Stimulated activated CD8-positive, alpha-beta memory T cell treated with anti-CD3 and anti-CD28 coated beads, Interleukin-7, amount 100 ng/mL, for 1 hour (primary cell): ENCODE measurements around the gene NME4.
"Not testable (repeated sequence)": the region's sequence is repeated elsewhere in the genome, so short reads cannot be mapped to it uniquely, and the experiment has no call there.

Experiments used
- DNase-seq, 2 donors: peaks; one replicate each; pipeline ENCODE4 v3.0.0-alpha.2; 2020; ENCODE audit warnings: low read depth in 2 of 2

The NME4 gene

DNA sequence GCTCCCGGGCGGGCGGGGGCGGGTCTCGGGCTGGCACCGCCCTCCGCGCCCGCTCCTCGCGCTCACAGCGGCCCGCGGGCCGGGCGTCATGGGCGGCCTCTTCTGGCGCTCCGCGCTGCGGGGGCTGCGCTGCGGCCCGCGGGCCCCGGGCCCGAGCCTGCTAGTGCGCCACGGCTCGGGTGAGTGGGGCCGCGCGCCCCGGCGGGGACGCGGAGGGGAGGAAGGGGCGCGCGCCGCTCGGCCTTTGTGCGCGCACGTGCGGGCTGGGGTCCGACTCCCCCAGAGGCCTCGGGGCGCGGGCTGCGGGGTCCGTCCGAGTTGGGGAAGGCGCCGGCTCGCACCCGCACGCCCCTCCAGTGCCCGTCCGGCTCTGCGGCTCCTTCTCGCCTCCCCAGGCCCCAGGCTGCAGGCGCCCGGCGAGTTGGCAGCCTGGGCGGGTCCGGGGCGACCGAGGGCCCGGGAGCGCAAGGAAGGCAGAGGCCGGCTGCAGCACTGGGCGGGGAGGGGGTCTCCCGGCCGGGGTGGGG lies at the start of gene NME4:
Gene NME4, plus strand, starts transcription at position 65 of the 527 bp plus-strand sequence. Its CDS starts 24 bp downstream, at position 89.
- no peak for DNase-seq

DNA sequence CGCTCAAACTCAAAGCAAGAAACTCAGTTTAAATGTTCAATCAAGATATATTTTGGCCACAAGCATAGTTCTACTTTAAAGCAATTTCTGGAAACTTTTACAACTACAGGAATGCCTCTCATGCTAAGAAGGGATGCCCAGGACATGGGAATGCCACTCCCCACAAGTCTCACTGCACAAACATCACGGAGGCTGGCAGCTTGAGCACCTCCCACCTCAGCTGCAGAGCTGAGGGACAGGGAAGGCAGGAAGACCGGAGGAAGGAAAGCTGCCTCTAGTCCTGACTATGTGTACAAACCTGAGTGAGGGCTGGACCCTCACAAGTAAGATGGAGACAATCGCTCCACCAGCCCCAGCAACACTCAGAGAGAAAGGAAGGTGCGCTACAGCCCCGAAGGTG lies 49.8 kb upstream of the NME4 start:
- DNase-seq, result no peak

DNA sequence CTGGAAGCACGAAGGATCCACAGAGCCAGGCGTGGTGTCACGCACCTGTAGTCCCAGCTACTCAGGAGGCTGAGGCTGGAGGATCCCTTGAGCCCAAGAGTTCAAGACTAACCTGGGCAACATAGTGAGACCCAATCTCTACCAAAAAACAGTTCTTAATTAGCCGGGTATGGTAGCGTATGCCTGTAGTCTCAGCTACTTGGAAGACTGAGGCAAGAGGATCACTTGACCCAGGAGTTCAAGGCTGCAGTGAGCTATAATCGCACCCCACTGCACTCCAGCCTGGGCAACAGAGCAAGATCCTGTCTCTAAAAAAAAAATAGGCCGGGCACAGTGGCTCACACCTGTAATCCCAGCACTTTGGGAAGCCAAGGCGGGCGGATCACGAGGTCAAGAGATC lies 48.5 kb upstream of the NME4 start:
- not testable (repeated sequence) for DNase-seq

DNA sequence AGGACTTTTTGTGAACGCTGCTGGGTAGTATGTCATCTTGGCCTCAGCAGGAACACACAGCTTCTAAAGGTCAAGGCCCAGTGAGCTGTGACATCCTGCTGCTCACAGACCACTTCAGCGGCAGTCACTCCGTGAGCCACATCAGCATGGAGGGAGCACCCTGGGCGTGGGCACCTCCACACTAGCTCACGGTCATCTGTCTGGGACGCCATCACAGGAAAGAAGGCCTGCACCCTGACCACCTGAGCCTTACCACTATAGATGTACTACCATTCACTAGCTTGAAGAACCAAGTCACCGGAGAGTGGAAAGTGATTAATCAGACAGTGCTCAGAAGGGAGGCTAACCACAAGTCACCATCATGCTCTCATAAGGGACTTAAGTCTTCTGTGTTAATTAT lies 47.8 kb upstream of the NME4 start:
- DNase-seq, result no peak

DNA sequence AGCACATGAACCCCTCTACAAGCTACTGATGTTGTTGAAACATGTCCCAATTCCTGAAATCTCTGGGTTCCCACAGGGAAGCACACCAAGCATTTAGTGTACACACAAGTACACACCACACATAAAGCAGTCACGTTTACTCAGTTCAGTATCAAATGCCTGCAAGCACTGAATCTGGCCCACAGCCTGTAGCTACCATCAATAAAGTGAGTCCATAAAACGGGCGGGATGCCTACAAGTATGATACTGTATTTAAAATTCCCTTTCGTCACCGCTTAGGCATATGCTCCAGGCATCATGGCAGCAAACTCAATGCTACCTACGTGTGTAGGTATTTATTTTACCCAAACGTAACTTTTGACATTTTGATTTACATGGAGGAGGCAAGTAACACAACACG lies 46.8 kb upstream of the NME4 start:
- no peak for DNase-seq

DNA sequence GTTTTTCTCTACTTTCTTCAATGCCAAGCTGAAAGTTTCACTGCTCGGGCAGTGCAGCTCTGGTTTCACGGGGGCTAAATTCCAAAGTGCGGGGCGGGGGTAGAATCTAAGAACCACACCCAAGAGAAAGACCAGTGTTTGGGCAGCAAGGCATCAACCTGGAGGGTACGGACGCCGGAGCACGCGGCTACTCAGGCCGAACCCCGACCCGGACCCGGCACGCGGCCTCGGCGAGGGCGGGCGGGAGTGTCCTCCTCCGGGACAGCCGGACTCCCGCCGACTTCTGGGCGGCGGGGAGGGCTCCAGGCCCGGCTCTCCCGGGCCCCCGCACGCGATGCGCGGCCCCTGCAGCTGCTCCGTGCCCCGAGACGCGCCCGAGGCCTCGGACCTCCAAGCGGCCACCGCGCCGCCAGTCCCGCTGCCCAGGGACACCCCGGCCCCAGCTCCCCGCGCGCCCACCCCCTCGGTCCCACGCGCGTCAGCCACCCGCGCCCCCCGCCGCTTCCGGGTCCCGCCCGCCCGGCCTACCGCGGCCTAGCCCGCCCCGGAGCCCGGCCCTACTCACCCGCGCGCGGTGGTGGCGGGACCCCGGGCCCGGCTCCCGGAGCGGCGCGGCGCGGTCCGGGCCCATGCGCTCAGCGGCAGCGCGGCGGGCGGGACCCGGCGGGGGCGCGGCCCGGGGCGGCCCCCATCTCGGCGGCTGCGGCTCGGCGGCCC lies 45.0 kb upstream of the NME4 start:
- no peak for DNase-seq

DNA sequence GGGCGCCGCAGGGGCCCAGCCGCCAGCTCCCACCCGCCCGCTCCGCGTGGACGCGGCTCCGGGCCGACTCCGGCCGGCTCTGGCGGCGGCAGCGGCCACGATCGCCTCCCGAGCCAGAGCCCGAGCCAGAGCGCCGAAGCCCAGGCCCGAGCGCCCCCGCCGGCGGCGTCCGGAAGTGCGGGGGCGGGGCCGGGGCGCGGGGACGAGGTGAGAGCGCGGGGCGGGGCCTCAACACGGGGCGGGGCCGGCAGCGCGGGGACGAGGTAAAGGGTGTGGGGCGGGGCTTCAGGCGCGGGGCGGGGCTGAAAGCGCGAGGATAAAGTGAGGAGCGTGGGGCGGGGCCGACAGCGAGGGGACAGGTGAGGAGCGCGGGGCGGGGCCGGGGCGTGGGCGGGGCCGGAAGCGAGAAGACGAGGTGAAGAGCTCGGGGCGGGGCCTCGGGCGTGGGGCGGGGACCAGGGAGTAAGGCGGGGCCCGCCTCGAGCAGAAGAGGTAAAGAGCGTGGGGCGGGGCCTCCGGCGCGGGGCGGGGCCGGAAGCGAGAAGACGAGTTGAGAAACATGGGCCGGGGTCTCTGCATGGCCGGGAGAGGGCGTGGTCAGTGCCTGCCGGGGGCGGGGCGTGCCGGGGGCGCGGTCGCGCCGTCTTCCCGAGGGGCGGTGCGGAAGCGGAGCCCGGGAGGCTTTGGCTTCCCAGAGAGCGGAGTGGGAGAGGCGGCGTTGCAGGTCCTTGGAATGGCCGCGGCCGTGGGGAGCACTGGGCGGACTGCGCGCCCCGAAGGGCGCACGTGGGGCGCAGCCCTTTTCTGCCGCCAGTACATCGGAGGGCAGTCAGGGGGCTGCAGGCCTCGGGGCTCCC lies 44.2 kb upstream of the NME4 start, which contains the start of gene AXIN1:
Gene AXIN1, minus strand, starts transcription at position 177 of the 857 bp plus-strand sequence. CDS start 5,698 bp downstream, outside the sequence.
- peak; percentile 100 for DNase-seq

DNA sequence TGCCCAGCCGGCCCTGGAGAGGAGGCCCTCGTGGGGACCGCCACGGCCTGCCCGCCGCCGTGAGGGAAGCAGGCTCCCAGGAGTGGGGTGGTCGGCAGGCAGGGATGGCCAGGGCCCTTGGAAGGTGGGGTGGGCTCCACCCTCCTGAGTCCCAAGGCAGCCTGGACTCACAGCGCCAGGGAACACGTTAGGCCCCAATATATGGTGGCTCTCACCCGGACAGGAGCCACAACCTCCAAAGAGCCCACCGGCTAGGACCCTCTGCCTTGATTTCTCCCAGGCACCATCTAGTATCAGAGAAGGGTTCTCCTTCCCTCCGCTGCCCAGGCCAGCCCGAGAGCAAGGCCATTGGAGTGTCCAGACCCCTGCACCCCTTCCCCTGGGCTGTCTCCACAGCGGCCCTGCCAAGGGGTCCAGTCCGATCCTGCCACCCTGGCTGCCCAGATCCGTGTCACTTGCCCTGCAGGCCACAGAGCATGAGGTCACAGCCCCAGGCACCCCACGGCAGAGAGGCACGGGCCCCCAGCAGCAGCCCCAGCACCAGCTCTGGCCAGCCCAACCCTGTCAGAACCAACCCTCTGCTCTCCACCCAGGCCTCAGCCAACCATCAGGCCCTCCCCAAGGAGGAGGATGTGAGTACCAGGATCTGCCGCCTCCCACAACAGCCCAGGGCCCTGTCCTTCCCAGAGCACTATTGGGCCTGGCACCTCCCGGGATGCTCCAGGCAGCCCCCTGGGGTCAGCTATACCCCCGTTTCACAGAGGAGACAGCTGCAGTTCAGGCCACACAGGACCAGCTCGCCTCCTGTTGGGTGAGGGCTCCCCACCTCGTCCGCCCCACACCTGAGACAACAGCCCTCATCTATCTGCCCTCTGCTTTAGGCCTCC lies 43.4 kb upstream of the NME4 start:
- DNase-seq, result no peak

DNA sequence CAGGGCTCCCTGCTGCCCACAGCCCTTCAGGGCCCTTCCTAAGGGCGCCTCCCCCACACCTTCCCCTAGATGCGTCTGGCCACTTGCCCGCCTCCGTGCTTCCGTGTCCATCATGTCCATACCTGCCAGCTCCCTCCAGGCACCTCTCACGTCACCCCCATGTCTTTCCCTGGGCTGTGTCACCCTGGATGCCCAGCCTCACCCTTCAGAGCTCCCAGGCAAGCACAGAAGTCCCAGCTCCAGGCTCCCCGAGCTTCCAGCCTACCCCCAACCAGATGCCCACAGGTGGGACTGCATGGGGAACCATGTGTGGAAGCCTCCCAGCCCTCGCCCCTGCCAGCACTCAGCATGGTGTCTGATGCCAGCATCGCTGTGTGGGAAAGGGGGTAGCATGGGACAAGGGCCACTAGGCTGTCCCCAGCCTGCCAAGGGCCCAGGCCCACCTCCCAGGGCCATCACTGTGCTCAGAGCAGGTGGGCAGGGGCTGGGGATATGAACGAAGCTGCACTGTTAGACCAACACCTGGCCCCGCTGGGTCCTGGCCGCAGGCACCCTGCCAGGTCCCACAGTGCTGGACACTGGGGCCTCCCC lies 42.6 kb upstream of the NME4 start:
- DNase-seq, result no peak

DNA sequence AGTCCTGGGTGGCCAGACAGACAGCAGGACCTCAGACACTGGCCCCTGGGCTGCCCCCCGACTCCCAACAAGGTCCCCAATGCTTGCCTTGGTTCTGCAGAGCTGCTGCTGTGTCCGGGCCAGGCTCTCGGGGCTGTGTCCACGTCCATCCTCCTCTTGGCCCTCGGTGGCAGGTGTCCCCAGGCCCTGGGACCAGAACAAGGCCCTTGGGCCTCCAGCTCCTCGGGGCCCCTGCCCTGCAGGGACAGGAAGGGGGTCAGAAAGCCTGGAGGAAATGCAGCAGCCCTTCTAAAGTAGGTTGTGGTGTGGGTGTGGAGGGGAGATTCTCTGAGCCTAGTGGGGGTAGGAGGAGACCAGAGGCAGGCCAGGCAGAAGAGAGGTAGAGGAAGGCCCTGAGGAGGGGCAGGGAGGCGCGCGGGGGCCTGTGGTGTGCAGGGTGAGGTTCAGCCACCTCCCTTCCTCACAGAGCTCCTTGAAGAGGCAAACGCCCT lies 42.0 kb upstream of the NME4 start:
- peak in 1 of 2 donors; percentile 34 for DNase-seq

DNA sequence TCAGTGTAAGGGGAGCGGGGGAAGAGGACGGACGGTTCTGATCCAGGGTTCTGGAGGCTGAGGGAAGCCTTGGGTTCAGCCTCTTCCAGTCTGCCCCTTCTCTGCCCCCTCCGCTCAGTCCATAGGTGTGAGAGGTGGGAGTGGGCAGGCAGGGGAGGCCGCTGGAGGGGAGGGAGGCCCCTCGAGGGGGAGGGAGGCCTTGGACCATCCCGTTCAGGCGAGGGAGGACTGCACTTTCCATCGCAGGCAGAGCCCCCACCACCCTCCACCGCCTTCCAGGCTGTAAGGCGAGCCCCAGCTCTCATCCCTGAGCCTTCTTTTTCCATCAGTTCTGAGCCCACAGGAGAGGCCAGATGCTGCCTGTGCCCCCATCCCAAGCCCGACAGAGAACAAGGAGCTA lies 40.3 kb upstream of the NME4 start:
- DNase-seq, result no peak

DNA sequence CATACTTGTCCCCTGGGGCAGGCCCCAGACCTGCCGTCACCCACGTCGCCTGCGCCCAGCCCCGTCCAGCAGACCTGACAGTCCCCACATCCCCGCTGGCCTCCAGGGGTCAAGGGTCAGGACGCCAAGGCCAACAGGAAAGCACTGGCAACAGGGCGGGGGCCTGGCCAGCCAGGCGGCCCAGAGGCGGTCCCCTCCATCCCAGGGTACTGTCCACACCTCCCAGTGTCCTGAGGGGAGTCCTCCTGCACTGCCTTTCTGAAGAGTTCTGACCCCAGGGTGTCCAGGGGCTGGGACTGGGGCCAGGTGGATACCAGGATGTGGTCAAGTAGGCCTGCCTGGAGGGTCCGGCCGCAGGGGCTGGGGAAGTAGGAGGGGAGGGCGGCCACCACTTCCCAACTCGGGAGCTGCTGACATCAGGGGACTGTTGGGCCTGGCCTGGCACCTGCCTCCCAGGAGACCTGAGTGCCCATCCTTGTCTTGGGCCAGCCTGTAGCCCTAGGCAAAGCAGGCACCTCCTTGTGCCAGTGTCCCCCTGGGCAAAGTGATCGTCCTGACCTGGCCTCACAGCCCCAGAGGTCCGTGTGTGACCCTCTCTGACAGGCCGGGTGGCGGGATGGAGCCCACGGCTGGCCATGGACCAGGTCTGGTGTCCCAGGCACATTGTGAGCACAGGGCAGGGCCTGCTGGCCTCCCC lies 37.8 kb upstream of the NME4 start:
- no peak for DNase-seq

DNA sequence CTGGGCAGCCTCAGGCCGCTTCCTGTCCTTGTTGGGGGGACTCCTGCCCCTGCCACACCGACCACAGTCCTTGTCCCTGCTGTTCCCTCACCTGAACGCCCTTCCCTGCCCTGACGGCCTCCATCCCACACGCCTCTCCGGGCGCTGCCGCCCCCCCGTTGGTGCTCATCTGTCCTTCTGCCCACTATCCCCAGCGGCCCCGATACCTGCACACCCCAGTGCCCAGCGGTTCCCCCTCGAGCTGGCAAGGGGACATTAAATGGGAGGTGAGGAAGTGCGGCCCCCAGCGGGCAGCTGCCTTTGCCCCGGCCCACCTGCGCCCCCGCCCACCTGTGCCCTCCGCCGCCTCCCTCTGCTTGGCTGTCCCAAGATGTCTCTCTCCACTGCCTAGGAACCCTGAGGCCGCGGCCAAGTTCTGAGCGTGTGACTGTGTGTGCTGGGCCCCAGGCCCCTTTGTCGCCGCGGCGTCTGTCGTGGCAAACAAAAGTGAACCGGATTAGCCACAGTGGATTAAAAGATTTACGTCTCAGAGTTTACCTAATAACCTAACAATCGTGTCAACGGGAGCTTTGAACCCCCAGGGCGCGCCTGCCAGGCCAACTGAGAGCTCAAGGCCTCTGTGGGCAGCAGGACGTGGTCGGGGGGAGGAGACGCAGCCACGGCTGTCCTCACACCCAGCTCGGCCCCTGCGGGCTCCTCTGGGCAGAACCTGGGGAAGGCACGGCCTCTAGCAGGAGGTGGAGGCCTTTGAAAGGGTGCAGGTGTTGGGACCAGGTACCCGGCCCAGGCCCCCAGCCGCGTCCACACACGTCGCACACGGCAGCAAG lies 36.9 kb upstream of the NME4 start:
- DNase-seq, result no peak

DNA sequence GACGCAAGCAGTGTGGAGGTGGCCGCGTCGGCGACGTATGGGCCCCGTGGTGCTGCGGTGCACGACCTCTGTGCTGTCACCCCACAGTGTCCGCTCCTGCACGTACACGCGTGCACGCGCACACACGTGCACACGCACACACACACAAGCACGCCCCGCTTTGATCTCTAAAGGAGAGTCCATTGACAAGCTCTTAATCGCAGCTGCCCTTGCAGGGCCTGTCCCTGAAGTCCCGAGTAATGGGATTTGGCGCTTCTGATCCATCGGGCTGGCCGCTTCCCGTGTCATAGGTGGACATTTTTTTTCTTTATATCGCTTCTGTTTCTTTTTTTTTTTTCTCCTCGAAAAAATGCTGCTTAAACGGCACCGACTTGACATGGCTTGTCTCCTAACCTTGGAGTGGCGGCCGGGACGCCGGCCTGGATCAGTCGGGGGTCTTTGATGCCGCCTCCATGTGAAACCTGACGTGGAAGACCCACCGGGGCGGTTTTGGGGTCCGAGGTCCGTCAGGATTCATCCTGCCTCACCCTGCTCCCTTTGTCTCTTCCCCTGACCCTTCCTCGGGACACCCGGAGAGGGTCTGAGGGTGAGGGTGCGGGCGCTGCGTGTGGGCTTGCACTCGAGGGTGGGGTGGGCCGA lies 36.2 kb upstream of the NME4 start:
- no peak for DNase-seq

DNA sequence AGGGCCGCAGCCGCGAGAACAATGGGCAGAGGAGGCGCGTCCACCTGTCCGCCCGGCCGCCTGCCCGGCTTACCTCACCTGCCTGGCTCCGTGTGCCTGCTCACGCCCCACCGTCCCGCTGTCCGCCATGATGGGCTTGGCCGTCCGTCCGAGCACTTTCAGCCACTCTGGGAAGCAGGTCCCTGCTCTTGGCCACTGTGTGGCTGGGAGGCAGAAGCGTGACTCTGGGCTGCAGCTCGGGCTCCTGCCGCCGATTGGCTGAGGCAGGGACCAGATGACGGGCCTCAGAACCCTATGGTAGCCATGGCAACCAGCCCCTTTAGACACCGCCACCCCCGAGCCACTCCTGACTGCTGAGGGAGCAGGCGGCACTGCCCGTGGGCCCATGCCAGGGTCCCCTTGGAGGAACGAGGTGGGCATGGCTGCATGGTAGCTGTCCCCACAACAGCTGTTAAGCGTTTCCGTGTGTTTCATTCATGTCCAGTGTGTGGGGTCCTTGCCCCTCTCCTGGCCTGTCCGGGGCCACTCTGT lies 35.6 kb upstream of the NME4 start:
- no peak for DNase-seq

DNA sequence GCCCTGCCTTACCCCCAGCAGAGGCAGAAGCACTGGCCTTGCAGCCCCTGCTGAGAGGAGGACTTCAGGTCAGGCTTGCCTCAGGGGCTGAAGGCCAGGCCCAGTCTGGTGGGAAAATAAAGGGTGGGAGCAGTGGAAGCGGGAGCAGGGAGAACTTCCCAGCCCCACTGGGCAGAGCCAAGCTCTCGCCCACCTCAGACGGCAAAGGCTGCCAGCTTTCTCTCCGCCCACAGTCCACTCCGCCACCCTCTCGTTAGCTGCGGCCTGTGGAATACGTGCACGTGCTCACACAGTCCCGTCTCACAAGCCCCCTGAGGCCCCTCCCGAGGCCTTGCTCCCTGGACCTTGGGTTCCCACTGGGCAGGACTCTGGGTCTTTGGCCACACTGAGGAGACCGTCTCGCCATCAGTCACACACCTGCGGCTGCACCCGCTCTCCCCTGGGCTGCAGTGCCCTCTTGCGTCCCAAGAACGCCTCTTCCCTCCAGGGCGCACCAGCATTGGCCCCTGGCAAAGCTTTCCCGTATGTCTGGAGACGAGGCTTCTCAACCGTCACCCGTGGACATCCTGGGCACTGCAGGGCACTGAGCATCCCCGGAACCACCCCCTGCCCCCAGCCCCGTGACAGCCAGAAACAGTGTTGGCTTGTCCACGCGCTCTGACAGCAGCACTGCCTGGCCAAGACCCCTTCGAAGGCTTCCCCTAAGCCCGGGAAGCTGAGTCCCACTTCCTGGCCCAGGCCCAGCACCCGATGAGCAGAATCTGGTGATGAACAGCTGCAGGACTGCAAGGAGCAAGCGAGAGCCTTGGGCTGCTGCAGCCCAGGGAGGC lies 34.9 kb upstream of the NME4 start:
- DNase-seq, result peak; percentile 43 to 49

DNA sequence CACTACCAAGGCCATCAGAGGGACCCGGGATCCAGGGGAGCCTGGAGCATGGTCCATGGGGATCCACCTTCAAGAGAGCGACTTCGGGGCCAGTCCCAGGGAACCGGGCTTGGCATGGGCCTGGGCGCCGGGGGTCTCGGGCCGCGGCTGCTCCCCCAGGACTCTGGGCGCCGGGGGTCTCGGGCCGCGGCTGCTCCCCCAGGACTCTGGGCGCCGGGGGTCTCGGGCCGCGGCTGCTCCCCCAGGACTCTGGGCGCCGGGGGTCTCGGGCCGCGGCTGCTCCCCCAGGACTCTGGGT lies 34.3 kb upstream of the NME4 start:
- DNase-seq, result not testable (repeated sequence)

DNA sequence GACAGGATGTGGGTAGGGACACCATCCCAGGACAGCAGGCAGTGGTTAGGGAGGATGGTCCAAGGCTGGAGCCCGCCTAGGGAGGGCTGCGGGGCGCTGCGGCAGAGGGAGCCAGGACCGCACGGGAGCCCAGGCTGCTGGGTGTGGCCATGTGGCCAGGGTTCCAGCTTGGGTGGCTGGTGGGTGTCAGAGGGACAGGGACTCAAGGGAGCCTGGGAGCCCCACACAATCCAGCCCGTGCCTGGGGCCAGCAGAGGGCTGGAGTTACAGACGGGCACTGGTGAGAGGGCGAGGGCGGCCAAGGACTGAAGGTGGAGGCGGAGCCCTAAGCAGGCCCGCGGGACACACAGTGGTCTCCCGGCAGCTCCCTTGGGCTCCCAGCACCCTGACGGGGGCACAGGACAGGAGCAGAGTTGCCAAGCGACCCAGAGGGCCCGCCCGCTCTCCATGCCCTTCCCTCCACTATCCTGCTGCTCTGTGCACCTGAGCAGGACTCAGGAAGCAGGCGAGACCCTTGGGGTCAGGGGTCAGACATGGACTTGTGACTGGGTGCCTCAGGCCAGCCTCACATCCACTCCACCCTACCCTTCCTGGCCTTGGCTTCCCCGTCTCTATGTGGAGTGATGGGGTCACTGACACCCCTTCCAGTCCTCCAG lies 33.8 kb upstream of the NME4 start:
- DNase-seq, result no peak
